ENCODE data around the gene GPR146.

GRCh38 chr7:1012716-1013095 is 31.6 kb upstream of the GPR146 start:
- no peak for TF ChIP-seq POLR2A (IDR thresholded peaks at IDR 0.05)
- TF ChIP-seq CTCF (IDR thresholded peaks at IDR 0.05), result no peak
- no peak for TF ChIP-seq EP300 (IDR thresholded peaks at IDR 0.05)
